Stimulated activated CD8-positive, alpha-beta memory T cell treated with anti-CD3 and anti-CD28 coated beads, Interleukin-15, amount 100 ng/mL, for 4 hours (primary cell): ENCODE results near the gene NIM1K.
"Not testable (repeated sequence)": the region's sequence is repeated elsewhere in the genome, so short reads cannot be mapped to it uniquely, and the experiment has no call there.

Experiments used
- DNase-seq, 2 donors: peaks; one replicate each; pipeline ENCODE4 v3.0.0-alpha.2; 2020; ENCODE audit warnings: low read depth in 2 of 2

Gene NIM1K

DNA sequence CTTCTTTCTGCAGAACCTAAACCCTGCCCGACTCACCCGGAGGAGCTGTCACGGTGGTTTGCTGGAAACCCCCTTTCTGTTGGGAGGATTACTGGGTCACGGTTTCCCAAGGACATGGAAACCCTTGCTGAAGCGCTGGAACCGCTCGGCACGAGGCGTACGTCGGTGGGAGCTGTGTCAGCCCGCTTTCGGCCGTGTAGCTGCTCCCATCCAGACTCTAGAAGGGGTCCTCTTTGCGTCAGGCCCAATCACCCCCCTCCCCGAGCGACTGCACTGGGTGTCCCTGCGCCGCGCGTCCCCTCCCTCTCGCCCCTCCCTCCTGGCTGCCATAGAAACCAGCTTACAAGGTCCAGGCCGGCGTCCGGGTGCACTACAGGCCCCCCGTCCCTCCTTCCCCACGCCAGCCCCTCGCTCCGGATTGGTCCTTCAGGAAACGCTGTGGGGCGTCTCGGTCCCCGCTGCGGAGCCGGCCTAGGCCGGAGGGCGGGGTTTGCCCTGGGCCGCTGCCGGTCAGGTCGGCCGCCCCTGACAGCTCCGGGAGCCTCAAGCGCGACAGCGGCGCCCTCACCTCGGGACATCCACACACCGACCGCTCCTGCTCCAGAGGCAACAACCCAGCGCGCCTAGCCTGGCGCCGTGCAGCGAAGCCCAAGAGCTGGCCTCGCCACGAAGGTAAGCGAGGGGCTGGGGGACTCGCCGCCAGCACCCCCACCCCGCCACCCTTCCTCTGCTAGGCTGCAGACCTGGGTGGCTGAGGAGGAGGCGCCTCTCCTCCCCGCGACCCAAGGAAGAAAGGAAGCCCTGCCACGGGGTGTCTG is at the start of gene NIM1K:
Gene NIM1K, plus strand, starts transcription at position 486 of the 818 bp plus-strand sequence. CDS start 53,551 bp downstream, outside the sequence.
- no peak for DNase-seq

DNA sequence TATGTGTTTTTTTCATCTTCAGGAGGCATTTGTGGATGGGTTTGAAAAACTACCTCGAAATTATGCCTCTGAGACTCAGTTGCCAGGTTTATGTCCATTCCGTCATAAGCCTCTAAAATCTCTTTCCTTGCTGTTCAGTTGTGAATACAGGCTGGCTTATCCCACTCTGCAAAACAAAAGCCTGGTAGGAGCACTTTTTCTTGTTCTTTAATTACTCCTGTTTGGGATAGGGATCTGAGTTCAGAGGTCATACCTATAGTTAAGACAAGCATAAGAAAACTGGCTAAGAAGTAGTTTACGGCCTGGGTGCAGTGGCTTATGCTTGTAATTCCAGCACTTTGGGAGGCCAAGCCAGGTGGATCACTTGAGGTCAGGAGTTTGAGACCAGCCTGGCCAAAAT is 47.0 kb upstream of the NIM1K start:
- DNase-seq, result no peak

DNA sequence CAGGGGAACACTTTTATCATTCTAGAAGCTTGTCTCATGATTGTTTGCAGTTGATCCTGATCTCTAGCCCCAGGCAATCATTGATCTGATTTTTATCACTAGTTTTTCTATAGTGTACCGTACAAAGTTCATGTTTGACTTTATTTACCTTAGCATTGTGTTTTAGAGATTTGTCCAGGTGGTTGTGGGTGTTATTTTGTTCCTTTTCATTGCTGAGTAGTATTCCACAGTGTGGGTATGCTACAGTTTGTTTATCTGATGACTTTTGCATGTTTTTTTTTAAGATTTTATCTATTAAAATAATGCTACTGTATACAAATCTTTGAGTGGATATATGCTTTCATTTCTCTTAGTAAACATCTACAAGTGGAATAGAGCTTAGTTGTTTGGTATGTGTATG is 45.1 kb upstream of the NIM1K start:
- DNase-seq, result no peak

DNA sequence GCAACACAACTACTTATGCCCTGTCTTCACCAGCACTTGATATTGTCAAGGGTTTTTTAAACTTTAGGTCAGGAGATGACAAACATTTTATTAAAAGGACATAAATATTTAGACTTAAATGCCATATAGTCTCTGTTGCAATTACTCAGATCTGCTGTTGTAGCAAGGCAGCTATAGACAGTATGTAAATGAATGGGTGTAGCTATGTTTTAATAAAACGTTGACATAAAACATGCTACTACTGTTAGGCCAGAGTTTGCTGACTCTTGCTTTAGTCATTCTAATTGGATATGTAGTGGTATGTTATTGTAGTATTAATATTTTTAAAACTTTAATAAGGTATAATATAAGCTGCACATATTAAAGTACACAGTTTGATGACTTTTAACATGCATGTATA is 43.6 kb upstream of the NIM1K start:
- no peak for DNase-seq

DNA sequence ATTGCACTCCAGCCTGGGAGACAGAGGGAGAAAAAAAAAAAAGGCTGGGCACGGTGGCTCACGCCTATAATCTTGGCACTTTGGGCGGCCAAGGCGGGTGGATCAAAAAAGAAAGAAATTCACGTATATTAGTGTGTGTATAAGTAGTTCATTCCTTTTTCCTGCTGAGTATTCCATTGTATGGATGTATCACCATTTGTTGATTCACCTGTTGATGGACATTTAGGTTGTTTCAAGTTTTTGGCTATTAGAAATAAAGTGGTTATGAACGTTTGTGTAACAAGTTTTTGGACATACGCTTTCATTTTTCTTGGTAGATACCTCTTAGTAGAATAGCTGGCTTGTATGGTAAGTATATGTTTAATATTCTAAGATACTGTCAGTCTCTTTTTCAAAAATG is 42.8 kb upstream of the NIM1K start:
- DNase-seq, result no peak

DNA sequence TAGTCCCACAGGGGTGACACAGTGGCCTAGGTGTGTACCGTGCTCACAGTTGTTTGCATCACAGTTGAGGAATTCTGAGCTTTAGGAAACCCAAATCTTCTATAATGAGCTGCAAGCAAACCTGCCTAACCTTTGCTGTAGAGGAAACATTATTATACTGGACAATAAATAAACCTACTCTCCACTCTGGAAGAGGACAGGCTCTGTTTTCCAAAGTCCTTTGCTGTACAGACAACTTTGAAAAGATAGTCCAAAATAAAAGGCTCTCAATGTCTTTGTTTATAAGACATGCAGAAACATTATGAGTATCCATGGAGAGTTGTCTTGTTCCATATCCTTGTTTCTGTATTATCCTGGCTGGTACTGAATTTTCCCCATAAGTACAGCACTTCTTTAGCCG is 42.0 kb upstream of the NIM1K start:
- DNase-seq, result no peak

DNA sequence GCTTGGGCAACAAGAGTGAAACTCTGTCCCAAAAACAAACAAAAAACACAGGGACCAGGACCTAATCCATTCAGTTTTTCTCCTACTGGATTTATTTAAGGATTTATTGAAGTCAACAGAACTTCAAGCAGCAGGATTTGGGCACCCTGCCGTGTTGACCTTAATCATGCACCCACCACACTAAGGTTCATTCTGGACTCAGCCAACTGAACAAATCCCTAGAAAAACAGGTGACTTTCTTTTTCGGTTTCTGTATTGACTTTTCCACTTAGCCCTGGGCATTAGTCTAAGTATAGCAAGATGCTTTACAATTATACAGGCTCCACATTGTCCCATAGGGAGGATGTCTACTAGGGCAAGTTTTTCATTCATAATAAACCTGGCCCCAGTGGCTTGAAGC is 41.3 kb upstream of the NIM1K start:
- DNase-seq, result no peak

DNA sequence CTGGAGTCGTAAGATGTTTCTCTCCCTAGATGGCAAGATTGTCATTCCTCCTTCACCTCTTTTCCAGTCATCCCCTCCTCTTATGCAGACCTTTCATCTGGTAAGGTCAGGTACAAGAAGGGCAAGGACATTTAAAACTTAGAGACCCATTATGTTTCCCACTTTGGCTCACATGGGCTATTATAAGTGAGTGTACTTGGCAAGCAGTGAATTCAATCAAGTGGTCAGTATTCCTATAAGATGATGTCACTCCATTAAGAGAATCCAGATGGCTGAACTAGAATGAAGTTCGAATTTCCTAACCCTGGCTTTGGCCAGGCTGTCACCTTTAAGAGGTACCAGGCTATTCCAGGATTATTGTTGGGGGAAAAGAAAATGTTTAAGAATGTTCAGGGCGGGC is 39.1 kb upstream of the NIM1K start:
- no peak for DNase-seq

DNA sequence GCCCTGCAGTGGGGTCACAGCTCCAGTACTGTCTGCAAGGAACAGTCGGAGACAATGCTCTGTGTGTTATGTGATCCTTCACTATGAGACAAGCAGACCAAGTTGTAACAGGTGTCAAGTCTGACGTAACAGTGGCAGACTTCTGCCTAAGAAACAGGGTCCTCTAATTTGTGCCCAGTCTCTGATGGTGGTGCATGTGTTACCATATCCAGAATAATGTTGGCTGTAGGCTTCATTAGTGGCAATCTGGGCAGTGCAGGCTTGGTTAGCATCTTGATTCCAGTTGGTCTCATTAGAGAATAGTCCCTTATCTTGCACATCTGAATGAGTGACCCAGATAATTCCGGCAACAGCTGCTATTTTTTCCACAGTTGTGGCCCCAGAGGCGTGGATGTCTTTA is 37.6 kb upstream of the NIM1K start:
- no peak for DNase-seq

DNA sequence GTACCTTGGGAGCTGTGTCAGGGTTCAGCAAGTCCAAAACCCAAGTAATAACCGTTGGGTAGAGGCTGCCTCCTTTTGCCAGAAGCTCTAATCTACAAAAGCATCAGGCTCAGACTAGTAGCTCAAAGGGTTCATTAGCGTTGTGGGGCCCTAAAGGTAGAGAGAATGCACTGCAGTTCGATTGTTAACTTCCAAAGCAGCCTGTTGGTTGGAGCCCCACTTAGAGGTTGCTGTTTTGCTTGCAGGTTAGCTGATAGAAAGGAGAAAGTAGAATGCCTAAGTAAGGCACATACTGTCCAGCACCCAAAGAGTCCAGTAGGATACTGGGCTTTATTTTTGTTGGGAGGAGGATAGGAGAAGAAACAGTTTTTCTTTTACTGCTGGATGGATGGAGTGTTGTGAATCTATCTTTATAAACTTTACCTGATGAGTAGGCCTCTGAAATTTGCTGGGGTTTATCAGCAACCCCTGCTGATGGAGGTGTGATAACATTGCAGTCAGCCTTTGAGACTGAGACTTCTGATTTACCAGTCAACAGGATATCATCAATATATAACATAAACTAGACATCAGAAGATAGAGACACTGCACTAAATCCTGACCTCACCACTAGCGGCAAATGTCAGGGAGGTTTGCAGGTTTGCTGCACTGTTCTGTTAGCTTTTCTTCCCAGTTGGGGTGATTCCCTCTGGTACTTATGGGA is 36.5 kb upstream of the NIM1K start:
- no peak for DNase-seq

DNA sequence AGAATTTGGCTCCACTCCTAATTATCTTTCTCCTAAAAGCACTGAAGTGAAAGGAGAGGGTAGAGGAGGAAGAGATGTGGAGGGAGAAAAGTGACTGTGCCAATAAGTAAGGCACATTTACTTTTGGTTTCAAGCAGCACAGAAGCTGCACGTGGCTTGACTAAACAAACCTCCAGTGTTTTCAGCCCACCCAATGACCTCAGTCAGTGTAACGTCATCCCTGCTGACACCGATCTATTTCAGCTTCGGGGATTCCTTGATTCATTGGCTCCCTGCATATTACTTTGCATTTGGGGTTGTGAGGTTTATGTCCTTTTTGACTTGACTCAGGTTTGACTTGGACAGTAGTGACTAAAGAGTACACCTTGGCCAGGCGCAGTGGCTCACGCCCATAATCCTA is 35.6 kb upstream of the NIM1K start:
- no peak for DNase-seq

DNA sequence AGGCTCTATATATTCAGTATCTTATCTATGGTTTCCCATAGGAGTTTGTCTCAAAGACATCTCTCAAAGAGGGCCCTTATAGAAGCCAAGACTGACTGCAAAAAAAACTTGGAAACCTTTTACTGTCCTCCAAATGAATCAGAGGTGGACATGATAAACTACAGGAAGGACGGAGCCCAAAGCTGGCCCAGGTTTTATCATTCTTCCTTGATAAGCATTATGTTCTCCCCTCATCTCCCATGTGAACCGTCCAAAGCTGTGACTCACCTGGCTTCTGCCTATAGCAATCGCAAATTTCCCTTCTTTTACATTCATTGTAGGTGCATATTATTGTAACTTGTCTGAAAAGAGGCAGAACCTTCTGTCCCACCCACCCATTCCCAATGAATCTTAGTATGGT is 35.0 kb upstream of the NIM1K start:
- DNase-seq, result no peak

DNA sequence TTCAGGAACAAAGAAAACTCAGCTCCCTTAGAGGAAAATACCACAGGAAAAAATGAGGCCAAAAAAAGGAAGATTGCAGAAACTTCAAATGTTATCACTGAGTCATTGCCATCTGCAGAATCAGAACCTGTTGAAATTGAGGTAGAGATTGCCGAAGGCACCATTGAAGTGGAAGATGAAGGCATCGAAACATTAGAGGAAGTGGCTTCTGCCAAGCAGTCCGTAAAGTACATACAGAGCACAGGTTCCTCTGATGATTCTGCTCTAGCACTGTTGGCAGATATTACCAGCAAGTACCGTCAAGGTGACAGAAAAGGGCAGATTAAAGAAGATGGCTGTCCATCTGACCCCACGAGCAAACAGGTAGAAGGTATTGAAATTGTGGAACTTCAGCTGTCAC is 30.8 kb upstream of the NIM1K start:
- no peak for DNase-seq

DNA sequence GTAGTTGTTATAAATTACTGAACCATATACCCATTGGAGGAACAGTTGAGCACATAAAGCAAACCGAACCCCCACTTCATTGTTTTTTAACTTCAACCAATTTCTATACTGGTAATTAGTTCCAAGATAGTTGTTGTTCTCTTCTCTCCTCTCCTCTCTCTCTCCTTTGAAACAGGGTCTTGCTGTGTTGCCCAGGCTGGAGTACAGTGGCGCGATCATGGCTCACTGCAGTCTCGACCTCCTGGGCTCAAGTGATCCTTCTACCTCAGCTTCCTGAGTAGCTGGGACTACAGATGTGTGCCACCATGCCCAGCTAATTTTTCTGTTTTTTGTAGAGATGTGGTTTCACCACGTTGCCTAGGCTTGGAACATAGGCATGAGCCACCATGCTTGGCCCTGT is 27.2 kb upstream of the NIM1K start:
- DNase-seq, result not testable (repeated sequence)

DNA sequence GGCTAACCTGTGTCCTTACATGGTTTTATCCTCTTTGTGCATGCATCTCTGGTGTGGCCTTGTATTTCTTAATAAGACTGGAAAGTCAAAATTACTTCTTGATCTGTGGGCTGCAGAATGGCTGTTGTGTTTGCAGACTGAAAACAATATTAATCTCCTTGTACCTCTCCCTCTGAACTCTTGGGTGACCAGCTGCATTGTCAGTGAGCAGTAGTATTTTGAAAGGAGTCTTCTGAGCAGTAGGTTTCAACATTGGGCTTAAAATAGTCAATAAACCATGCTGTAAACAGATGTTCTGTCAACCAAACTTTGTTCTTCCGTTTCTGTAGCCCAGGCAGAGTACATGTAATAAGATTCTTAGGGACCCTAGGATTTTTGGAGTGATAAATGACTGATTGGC is 26.7 kb upstream of the NIM1K start:
- DNase-seq, result no peak

DNA sequence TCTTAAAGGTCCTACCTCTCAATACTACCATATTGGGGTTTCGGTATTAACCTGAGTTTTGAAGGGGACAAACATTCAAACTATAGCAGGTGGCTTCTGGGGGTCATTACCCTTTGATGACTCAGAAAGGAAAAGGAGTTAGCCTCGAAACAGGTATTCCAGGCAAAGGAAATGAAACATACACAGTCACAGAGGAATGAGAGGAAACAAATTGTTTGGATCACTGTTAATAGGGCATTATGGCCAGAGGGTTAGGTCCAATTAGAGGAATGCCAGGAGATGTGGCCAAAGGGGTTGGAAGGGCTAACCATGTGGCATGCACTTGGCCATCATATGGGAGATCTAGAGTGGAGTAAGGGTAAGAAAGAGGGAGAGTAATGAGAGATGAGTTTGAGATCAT is 23.9 kb upstream of the NIM1K start:
- no peak for DNase-seq

DNA sequence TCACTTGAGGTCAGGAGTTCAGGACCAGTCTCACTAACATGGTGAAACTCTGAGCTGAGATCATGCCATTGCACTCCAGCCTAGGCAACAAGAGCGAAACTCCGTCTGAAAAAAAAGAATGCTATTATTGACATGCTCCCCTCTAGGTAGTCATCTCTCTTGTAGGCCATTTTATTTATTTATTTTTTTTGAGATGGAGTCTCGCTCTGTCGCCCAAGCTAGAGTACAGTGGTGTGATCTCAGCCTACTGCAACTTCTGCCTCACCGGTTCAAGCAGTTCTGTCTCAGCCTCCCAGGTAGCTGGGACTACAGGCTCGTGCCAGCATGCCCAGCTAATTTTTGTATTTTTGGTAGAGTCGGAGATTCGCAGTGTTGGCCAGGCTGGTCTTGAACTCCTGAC is 20.6 kb upstream of the NIM1K start:
- DNase-seq, result no peak

DNA sequence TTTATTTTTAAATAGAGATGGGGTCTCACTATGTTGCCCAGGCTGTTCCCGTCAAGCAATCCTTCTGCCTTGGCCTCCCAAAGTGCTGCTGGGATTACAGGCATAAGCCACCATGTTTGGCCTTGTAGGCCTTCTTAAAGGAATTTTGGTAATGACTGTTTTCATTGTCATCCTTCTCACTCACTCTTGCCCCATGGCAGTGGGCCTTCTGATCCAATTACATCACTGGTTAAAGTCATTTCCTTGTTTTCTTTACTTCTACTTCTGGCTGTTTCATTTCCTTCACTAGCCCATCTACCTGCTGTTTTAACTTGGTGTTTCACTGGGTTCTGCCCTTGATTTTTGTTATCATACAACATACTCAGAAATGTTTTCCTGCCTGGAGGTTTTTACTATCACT is 20.1 kb upstream of the NIM1K start:
- no peak for DNase-seq

DNA sequence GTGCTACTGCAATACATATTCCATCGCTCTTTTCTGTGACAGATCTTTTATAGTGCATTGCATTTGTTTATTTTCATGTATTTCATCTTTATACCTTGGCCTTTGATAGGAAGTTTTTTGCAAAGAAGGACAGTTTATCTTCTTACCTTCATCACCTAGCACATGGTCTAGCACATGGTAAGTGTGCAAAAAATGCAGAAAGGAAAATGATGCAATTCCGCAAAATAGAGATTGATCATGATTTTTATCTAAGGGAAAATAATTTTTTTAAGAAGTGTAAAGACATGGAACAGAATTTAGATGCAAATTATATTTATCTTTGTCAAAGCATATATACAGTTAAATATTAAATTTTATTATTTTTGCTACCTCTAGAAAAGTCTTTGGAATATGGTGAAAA is 19.2 kb upstream of the NIM1K start:
- DNase-seq, result no peak

DNA sequence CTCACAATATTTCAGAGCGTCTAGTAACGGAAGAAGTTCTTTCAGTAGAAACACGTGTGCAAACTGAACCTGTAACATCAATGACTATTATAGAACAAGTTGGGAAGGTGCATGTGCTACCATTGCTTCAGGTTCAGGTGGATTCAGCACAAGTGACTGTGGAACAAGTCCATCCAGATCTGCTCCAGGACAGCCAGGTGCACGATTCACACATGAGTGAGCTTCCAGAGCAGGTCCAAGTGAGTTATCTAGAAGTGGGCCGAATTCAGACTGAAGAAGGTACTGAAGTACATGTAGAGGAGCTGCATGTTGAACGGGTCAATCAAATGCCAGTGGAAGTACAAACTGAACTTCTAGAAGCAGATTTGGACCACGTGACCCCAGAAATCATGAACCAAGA is 17.4 kb upstream of the NIM1K start:
- no peak for DNase-seq

DNA sequence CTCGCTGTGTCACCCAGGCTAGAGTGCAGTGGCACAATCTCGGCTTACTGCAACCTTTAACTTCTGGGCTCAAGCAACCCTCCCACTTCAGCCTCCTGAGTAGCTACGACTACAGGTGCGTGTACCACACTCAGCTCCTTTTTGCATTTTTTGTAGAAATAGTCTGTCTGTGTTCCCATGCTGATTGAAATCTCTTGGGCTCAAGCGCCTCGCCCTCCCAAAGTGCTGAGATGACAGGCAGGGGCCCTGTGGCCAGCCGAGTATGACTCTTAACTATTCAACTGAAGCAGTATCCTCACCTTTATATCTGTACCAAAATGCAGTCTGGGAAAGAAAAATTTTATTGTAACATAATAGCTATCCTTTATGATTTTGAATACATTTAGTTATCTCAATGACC is 12.2 kb upstream of the NIM1K start:
- DNase-seq, result no peak

DNA sequence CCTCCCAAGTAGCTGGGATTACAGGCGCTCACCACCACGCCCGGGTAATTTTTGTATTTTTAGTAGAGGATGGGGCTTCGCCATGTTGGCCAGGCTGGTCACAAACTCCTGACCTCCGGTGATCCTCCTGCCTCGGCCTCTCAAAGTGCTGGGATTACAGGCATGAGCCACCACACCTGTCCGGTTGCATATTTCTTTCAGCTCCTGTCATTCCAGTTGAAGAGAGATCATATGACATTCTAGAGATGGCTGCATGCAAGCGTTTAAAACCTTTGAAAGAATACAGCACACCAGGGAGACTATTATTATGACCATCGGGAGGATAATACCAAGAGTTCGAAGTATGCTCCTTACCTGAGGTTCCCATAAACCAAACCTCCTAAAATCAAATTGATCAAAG is 9.6 kb upstream of the NIM1K start:
- DNase-seq, result no peak

DNA sequence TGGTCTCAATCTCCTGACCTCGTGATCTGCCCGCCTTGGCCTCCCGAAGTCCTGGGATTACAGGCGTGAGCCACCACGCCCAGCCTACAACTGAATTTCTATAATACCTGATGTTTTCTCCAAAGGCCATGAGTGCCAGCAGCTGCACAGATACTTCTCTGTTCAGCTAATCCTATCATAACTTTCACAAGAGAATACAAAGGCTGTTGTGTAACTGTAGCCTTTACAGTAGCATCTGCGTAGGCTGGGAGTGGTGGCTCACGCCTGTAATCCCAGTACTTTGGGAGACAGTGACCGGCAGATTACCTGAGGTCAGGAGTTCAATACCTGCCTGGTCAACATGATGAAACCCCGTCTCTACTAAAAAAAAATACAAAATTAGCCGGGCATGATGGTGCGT is 8.9 kb upstream of the NIM1K start:
- DNase-seq, result not testable (repeated sequence)
